SH-SY5Y (cell line): ENCODE data around the gene MUC5AC.

Experiments
- GATA2 ChIP-seq: IDR thresholded peaks from 2 replicates; pipeline ENCODE4 v1.6.1; 2011; ENCODE audit warnings: mild to moderate bottlenecking, low read depth, low read length
- GATA3 ChIP-seq: IDR thresholded peaks from 2 replicates; pipeline ENCODE4 v1.6.1; 2011; ENCODE audit warnings: low read depth, mild to moderate bottlenecking, low read length, moderate library complexity

- TF ChIP-seq GATA2 (no peak), GATA3 (no peak)
These were observed 15.0 kb downstream of the MUC5AC start for GRCh38 chr11:1172729-1173117.
